Mesendoderm (in vitro differentiated cells): ENCODE results near the gene BARX1.

Experiments
- DNase-seq: peaks from one replicate; pipeline ENCODE4 v3.0.0; 2013
- H2AK5ac ChIP-seq: 2 replicates; pipeline ENCODE4 v1.6.1; 2013; ENCODE audit warnings: low read length, inconsistent platforms
- H2BK120ac ChIP-seq: 2 replicates; pipeline ENCODE4 v1.6.1; 2013; ENCODE audit warnings: low read depth, mild to moderate bottlenecking, low read length, moderate library complexity, mixed read lengths
- H2BK15ac ChIP-seq: replicated peaks from 2 replicates; pipeline ENCODE4 v1.6.1; 2013; ENCODE audit warnings: low read depth, mild to moderate bottlenecking, moderate library complexity
- H2BK5ac ChIP-seq: 2 replicates; pipeline ENCODE4 v1.6.1; 2013; ENCODE audit warnings: low read length, inconsistent platforms
- H3K18ac ChIP-seq: 2 replicates; pipeline ENCODE4 v1.6.1; 2013; ENCODE audit warnings: mild to moderate bottlenecking, low read length, mixed read lengths
- H3K23ac ChIP-seq: one replicate; pipeline ENCODE4 v1.6.1; 2013; ENCODE audit warnings: low read length
- H3K27ac ChIP-seq: 2 replicates; pipeline ENCODE4 v1.5.1; 2013; ENCODE audit warnings: low read depth, mild to moderate bottlenecking, inconsistent platforms, low read length, moderate library complexity
- H3K27me3 ChIP-seq: 2 replicates; pipeline ENCODE4 v1.6.1; 2013; ENCODE audit warnings: low read length, control low read depth, mild to moderate bottlenecking, inconsistent platforms; ENCODE audit not compliant: insufficient read depth, poor library complexity
- H3K36me3 ChIP-seq: 2 replicates; pipeline ENCODE4 v1.6.1; 2013; ENCODE audit warnings: low read length, inconsistent platforms; ENCODE audit not compliant: control insufficient read depth, insufficient read depth
- H3K4ac ChIP-seq: one replicate; pipeline ENCODE4 v1.6.1; 2013; ENCODE audit warnings: low read depth, mild to moderate bottlenecking, low read length, moderate library complexity
- H3K4me1 ChIP-seq: 2 replicates; pipeline ENCODE4 v1.6.1; 2013; ENCODE audit warnings: low read depth, low read length, inconsistent platforms; ENCODE audit not compliant: control insufficient read depth
- H3K4me2 ChIP-seq: 2 replicates; pipeline ENCODE4 v1.6.1; 2013; ENCODE audit warnings: low read length
- H3K4me3 ChIP-seq: 2 replicates; pipeline ENCODE4 v1.5.1; 2013; ENCODE audit warnings: mild to moderate bottlenecking, low read length
- H3K56ac ChIP-seq: one replicate; pipeline ENCODE4 v1.6.1; 2013; ENCODE audit warnings: low read length
- H3K79me1 ChIP-seq: 2 replicates; pipeline ENCODE4 v1.6.1; 2013; ENCODE audit warnings: low read length, inconsistent platforms
- H3K79me2 ChIP-seq: 2 replicates; pipeline ENCODE4 v1.6.1; 2013; ENCODE audit warnings: mild to moderate bottlenecking, low read length; ENCODE audit not compliant: control insufficient read depth, insufficient read depth
- H3K9ac ChIP-seq: 2 replicates; pipeline ENCODE4 v1.6.1; 2013; ENCODE audit warnings: low read length, inconsistent platforms
- H4K5ac ChIP-seq: one replicate; pipeline ENCODE4 v1.6.1; 2013; ENCODE audit warnings: low read length
- H4K8ac ChIP-seq: one replicate; pipeline ENCODE4 v1.6.1; 2013; ENCODE audit warnings: low read depth, mild to moderate bottlenecking, control low read depth, low read length, moderate library complexity
- WGBS: extraction: QIAGEN DNeasy Blood & Tissue Kit; methylation state at CpG from one replicate; pipeline ENCODE4 v1.1.7; 2013; ENCODE audit warnings: low lambda C conversion rate, missing lambda C conversion rate; ENCODE audit not compliant: insufficient coverage; ENCODE audit errors: extremely low coverage; 5-methylcytosine and 5-hydroxymethylcytosine counted together

The BARX1 gene

GRCh38 chr9:93916358-93916757 is 38.8 kb downstream of the BARX1 start:
- Histone ChIP-seq H3K18ac (no peak overlapping the region), H3K36me3 (no peaks in the 10 kb centered on the region), H2BK5ac (no peak overlapping the region), H3K56ac (no peak overlapping the region), H2BK120ac (no peak overlapping the region), H3K27me3 (no peaks in the 10 kb centered on the region), H3K79me2 (no peaks in the 10 kb centered on the region), H3K4me1 (no peaks in the 10 kb centered on the region), H2AK5ac (no peak overlapping the region), H3K27ac (no peak overlapping the region), H2BK15ac (no peak overlapping the region), H4K8ac (no peak overlapping the region), H3K79me1 (no peaks in the 10 kb centered on the region), H3K23ac (no peak overlapping the region), H3K9ac (no peak overlapping the region), H4K5ac (no peak overlapping the region), H3K4me2 (no peak overlapping the region), H3K4me3 (no peak overlapping the region), H3K4ac (no peak overlapping the region)
- no peak for DNase-seq
- WGBS = no CpG with 5 or more reads among the region's 5 CpGs

GRCh38 chr9:93911801-93912554 is 43.2 kb downstream of the BARX1 start:
- no peak overlapping the region for H2BK120ac ChIP-seq
- H2BK5ac ChIP-seq = no peak overlapping the region
- DNase-seq = peak; percentile 10
- no peak overlapping the region for H3K9ac ChIP-seq
- H3K36me3 ChIP-seq = no peaks in the 10 kb centered on the region
- H4K8ac ChIP-seq = no peak overlapping the region
- no peak overlapping the region for H2AK5ac ChIP-seq
- H3K4me3 ChIP-seq = no peak overlapping the region
- no peak overlapping the region for H3K4ac ChIP-seq
- WGBS = 100% methylated on average over 1 of the region's 27 CpGs
- no peak overlapping the region for H3K23ac ChIP-seq
- no peak overlapping the region for H2BK15ac ChIP-seq
- H3K27me3 ChIP-seq = no peaks in the 10 kb centered on the region
- H4K5ac ChIP-seq = no peak overlapping the region
- H3K79me1 ChIP-seq = no peaks in the 10 kb centered on the region
- H3K4me2 ChIP-seq = no peak overlapping the region
- H3K4me1 ChIP-seq = no peaks in the 10 kb centered on the region
- H3K79me2 ChIP-seq = no peaks in the 10 kb centered on the region
- H3K56ac ChIP-seq = peak overlapping the region; percentile 34
- no peak overlapping the region for H3K27ac ChIP-seq
- no peak overlapping the region for H3K18ac ChIP-seq

GRCh38 chr9:93911136-93911745 is 43.9 kb downstream of the BARX1 start:
- 100% methylated on average over 1 of the region's 23 CpGs for WGBS

GRCh38 chr9:93910598-93910997 is 44.6 kb downstream of the BARX1 start:
- DNase-seq = no peak
- WGBS = no CpG with 5 or more reads among the region's 7 CpGs

More at GRCh38 chr9:93911136-93911745, 43.9 kb downstream of the BARX1 start:
- Histone ChIP-seq H4K8ac (no peak overlapping the region), H3K79me2 (no peaks in the 10 kb centered on the region), H3K4me3 (no peak overlapping the region), H2BK120ac (no peak overlapping the region), H2BK5ac (no peak overlapping the region), H2AK5ac (no peak overlapping the region), H3K27me3 (no peaks in the 10 kb centered on the region), H3K18ac (no peak overlapping the region), H3K56ac (no peak overlapping the region), H3K23ac (no peak overlapping the region), H3K79me1 (no peaks in the 10 kb centered on the region), H2BK15ac (no peak overlapping the region), H3K4me2 (no peak overlapping the region), H4K5ac (no peak overlapping the region), H3K9ac (no peak overlapping the region), H3K4me1 (no peaks in the 10 kb centered on the region), H3K27ac (no peak overlapping the region), H3K36me3 (no peaks in the 10 kb centered on the region), H3K4ac (no peak overlapping the region)
- DNase-seq = no peak

GRCh38 chr9:93910196-93910595 is 45.0 kb downstream of the BARX1 start:
- H3K56ac ChIP-seq = no peak overlapping the region
- no peak overlapping the region for H2AK5ac ChIP-seq
- H3K27me3 ChIP-seq = no peaks in the 10 kb centered on the region
- WGBS = no CpG with 5 or more reads among the region's 10 CpGs
- no peak overlapping the region for H3K4me2 ChIP-seq
- H2BK120ac ChIP-seq = no peak overlapping the region
- H3K23ac ChIP-seq = no peak overlapping the region
- H4K5ac ChIP-seq = no peak overlapping the region
- no peak overlapping the region for H3K9ac ChIP-seq
- H3K79me2 ChIP-seq = no peaks in the 10 kb centered on the region
- H3K4ac ChIP-seq = no peak overlapping the region
- H3K79me1 ChIP-seq = no peaks in the 10 kb centered on the region
- no peak overlapping the region for H3K27ac ChIP-seq
- H3K4me1 ChIP-seq = no peaks in the 10 kb centered on the region
- H3K36me3 ChIP-seq = no peaks in the 10 kb centered on the region
- no peak overlapping the region for H3K18ac ChIP-seq
- no peak overlapping the region for H2BK15ac ChIP-seq
- no peak overlapping the region for H2BK5ac ChIP-seq
- no peak overlapping the region for H4K8ac ChIP-seq
- H3K4me3 ChIP-seq = no peak overlapping the region
- no peak for DNase-seq

More at GRCh38 chr9:93910598-93910997, 44.6 kb downstream of the BARX1 start:
- H3K4me1 ChIP-seq = no peaks in the 10 kb centered on the region
- no peak overlapping the region for H4K8ac ChIP-seq
- no peak overlapping the region for H3K4me2 ChIP-seq
- H3K36me3 ChIP-seq = no peaks in the 10 kb centered on the region
- no peak overlapping the region for H2AK5ac ChIP-seq
- no peaks in the 10 kb centered on the region for H3K27me3 ChIP-seq
- H3K56ac ChIP-seq = no peak overlapping the region
- no peak overlapping the region for H2BK120ac ChIP-seq
- H3K4ac ChIP-seq = no peak overlapping the region
- no peaks in the 10 kb centered on the region for H3K79me1 ChIP-seq
- no peak overlapping the region for H3K27ac ChIP-seq
- no peak overlapping the region for H2BK15ac ChIP-seq
- H3K18ac ChIP-seq = no peak overlapping the region
- H2BK5ac ChIP-seq = no peak overlapping the region
- H4K5ac ChIP-seq = no peak overlapping the region
- no peak overlapping the region for H3K9ac ChIP-seq
- no peaks in the 10 kb centered on the region for H3K79me2 ChIP-seq
- no peak overlapping the region for H3K4me3 ChIP-seq
- H3K23ac ChIP-seq = no peak overlapping the region
